ENCODE results near the gene OR51T1. TPM values are rescaled to one million over a fixed set of nuclear protein-coding genes. Genes with fewer than 3 reads are reported as not detected.
"Not testable (repeated sequence)": the region's sequence is repeated elsewhere in the genome, so short reads cannot be mapped to it uniquely, and the experiment has no call there.

Gene OR51T1
- total RNA-seq, result not detected

- ChIA-PET POLR2A (no interaction called here), CTCF (no interaction called here)
- H3K36me3 Mint-ChIP-seq (ENCODE audit: low read depth), result no peaks in the 10 kb centered on the region
- H3K27ac Mint-ChIP-seq, result no peak within 1 kb of the TSS
- H3K4me1 Mint-ChIP-seq (ENCODE audit: low read depth), result no peaks in the 10 kb centered on the region
- DNase-seq (no peak), ATAC-seq (no peak)
- H3K4me3 Mint-ChIP-seq, result no peak within 1 kb of the TSS
- H3K27me3 Mint-ChIP-seq (ENCODE audit: low read depth), result no peaks in the 10 kb centered on the region
- H3K9me3 Mint-ChIP-seq (ENCODE audit: insufficient read depth), result no peaks in the 10 kb centered on the region
Measured at GRCh38 chr11:4881860-4882500, at the start of gene OR51T1. Gene OR51T1, plus strand, starts transcription at chr11:4881900. Its CDS starts 0 bp downstream, at chr11:4881900.

- Mint-ChIP-seq H3K36me3 (ENCODE audit: low read depth) (no peaks in the 10 kb centered on the region), H3K4me3 (no peak overlapping the region), H3K4me1 (ENCODE audit: low read depth) (no peaks in the 10 kb centered on the region), H3K9me3 (ENCODE audit: insufficient read depth) (no peaks in the 10 kb centered on the region), H3K27me3 (ENCODE audit: low read depth) (no peaks in the 10 kb centered on the region), H3K27ac (no peak overlapping the region)
- DNase-seq (no peak), ATAC-seq (no peak)
- ChIA-PET CTCF (no interaction called here), POLR2A (no interaction called here)
Measured at GRCh38 chr11:4839851-4840549, 41.7 kb upstream of the OR51T1 start.

GRCh38 chr11:4848908-4849532 is 32.7 kb upstream of the OR51T1 start, which contains the start of gene OR51S1:
Gene OR51S1, minus strand, starts transcription at chr11:4849208. Its CDS starts 0 bp downstream, at chr11:4849208.
- Mint-ChIP-seq H3K27me3 (ENCODE audit: low read depth) (no peaks in the 10 kb centered on the region), H3K9me3 (ENCODE audit: insufficient read depth) (no peaks in the 10 kb centered on the region), H3K4me1 (ENCODE audit: low read depth) (no peaks in the 10 kb centered on the region), H3K27ac (no peak within 1 kb of the TSS), H3K4me3 (no peak within 1 kb of the TSS), H3K36me3 (ENCODE audit: low read depth) (no peaks in the 10 kb centered on the region)
- ChIA-PET POLR2A (no interaction called here), CTCF (no interaction called here)
- DNase-seq (no peak), ATAC-seq (no peak)

- Mint-ChIP-seq H3K27me3 (ENCODE audit: low read depth) (no peaks in the 10 kb centered on the region), H3K9me3 (ENCODE audit: insufficient read depth) (no peaks in the 10 kb centered on the region), H3K36me3 (ENCODE audit: low read depth) (no peaks in the 10 kb centered on the region), H3K4me3 (no peak overlapping the region), H3K4me1 (ENCODE audit: low read depth) (no peaks in the 10 kb centered on the region), H3K27ac (no peak overlapping the region)
- POLR2A ChIA-PET, result no interaction called here
- DNase-seq, result no peak
- ATAC-seq, result no peak
- CTCF ChIA-PET, result no interaction called here
Measured at GRCh38 chr11:4851033-4851432, 30.7 kb upstream of the OR51T1 start.

- H3K27ac Mint-ChIP-seq; H3K4me3 Mint-ChIP-seq; H3K27me3 Mint-ChIP-seq (ENCODE audit: low read depth); ATAC-seq; CTCF ChIA-PET; H3K4me1 Mint-ChIP-seq (ENCODE audit: low read depth); H3K9me3 Mint-ChIP-seq (ENCODE audit: insufficient read depth); DNase-seq; H3K36me3 Mint-ChIP-seq (ENCODE audit: low read depth); POLR2A ChIA-PET: not testable (repeated sequence)
Measured at GRCh38 chr11:4854286-4854685, 27.4 kb upstream of the OR51T1 start.

- H3K4me3 Mint-ChIP-seq, result no peak overlapping the region
- H3K27ac Mint-ChIP-seq, result no peak overlapping the region
- H3K36me3 Mint-ChIP-seq (ENCODE audit: low read depth), result no peaks in the 10 kb centered on the region
- no peaks in the 10 kb centered on the region for H3K4me1 Mint-ChIP-seq (ENCODE audit: low read depth)
- ChIA-PET POLR2A (no interaction called here), CTCF (no interaction called here)
- no peak for DNase-seq
- H3K27me3 Mint-ChIP-seq (ENCODE audit: low read depth), result no peaks in the 10 kb centered on the region
- ATAC-seq, result no peak
- H3K9me3 Mint-ChIP-seq (ENCODE audit: insufficient read depth), result no peaks in the 10 kb centered on the region
Measured at GRCh38 chr11:4862447-4863236, 19.1 kb upstream of the OR51T1 start.

- ATAC-seq (no peak), DNase-seq (no peak)
- POLR2A ChIA-PET, result no interaction called here
- Mint-ChIP-seq H3K4me3 (no peak overlapping the region), H3K27ac (no peak overlapping the region), H3K4me1 (ENCODE audit: low read depth) (no peaks in the 10 kb centered on the region), H3K27me3 (ENCODE audit: low read depth) (no peaks in the 10 kb centered on the region), H3K9me3 (ENCODE audit: insufficient read depth) (no peaks in the 10 kb centered on the region), H3K36me3 (ENCODE audit: low read depth) (no peaks in the 10 kb centered on the region)
- CTCF ChIA-PET, result no interaction called here
Measured at GRCh38 chr11:4863876-4864275, 17.8 kb upstream of the OR51T1 start.

GRCh38 chr11:4865855-4866254 is 15.8 kb upstream of the OR51T1 start:
- DNase-seq (no peak), ATAC-seq (no peak)
- POLR2A ChIA-PET, result no interaction called here
- H3K9me3 Mint-ChIP-seq (ENCODE audit: insufficient read depth), result no peaks in the 10 kb centered on the region
- H3K27ac Mint-ChIP-seq, result no peak overlapping the region
- H3K36me3 Mint-ChIP-seq (ENCODE audit: low read depth), result no peaks in the 10 kb centered on the region
- CTCF ChIA-PET, result no interaction called here
- H3K27me3 Mint-ChIP-seq (ENCODE audit: low read depth), result no peaks in the 10 kb centered on the region
- no peak overlapping the region for H3K4me3 Mint-ChIP-seq
- H3K4me1 Mint-ChIP-seq (ENCODE audit: low read depth), result no peaks in the 10 kb centered on the region

- Mint-ChIP-seq H3K27me3 (ENCODE audit: low read depth) (no peaks in the 10 kb centered on the region), H3K4me3 (no peak overlapping the region), H3K4me1 (ENCODE audit: low read depth) (no peaks in the 10 kb centered on the region), H3K27ac (no peak overlapping the region), H3K36me3 (ENCODE audit: low read depth) (no peaks in the 10 kb centered on the region), H3K9me3 (ENCODE audit: insufficient read depth) (no peaks in the 10 kb centered on the region)
- CTCF ChIA-PET, result no interaction called here
- no peak for DNase-seq
- POLR2A ChIA-PET, result no interaction called here
- ATAC-seq, result no peak
Measured at GRCh38 chr11:4881188-4881587, 512 bp upstream of the OR51T1 start.

- Mint-ChIP-seq H3K27ac (no peak overlapping the region), H3K36me3 (ENCODE audit: low read depth) (no peaks in the 10 kb centered on the region), H3K27me3 (ENCODE audit: low read depth) (no peaks in the 10 kb centered on the region), H3K4me1 (ENCODE audit: low read depth) (no peaks in the 10 kb centered on the region), H3K9me3 (ENCODE audit: insufficient read depth) (no peaks in the 10 kb centered on the region), H3K4me3 (no peak overlapping the region)
- POLR2A ChIA-PET, result no interaction called here
- ATAC-seq (no peak), DNase-seq (no peak)
- CTCF ChIA-PET, result no interaction called here
Measured at GRCh38 chr11:4882543-4882942, 843 bp downstream of the OR51T1 start.

GRCh38 chr11:4884361-4884760 is 2.7 kb downstream of the OR51T1 start:
- H3K27ac Mint-ChIP-seq, result no peak overlapping the region
- H3K4me3 Mint-ChIP-seq, result no peak overlapping the region
- ChIA-PET CTCF (no interaction called here), POLR2A (no interaction called here)
- no peaks in the 10 kb centered on the region for H3K36me3 Mint-ChIP-seq (ENCODE audit: low read depth)
- no peaks in the 10 kb centered on the region for H3K9me3 Mint-ChIP-seq (ENCODE audit: insufficient read depth)
- no peaks in the 10 kb centered on the region for H3K4me1 Mint-ChIP-seq (ENCODE audit: low read depth)
- no peaks in the 10 kb centered on the region for H3K27me3 Mint-ChIP-seq (ENCODE audit: low read depth)
- no peak for DNase-seq
- ATAC-seq, result no peak

GRCh38 chr11:4886186-4886585 is 4.5 kb downstream of the OR51T1 start:
- no peak for ATAC-seq
- H3K27me3 Mint-ChIP-seq (ENCODE audit: low read depth), result no peaks in the 10 kb centered on the region
- H3K4me3 Mint-ChIP-seq, result no peak overlapping the region
- H3K36me3 Mint-ChIP-seq (ENCODE audit: low read depth), result no peaks in the 10 kb centered on the region
- CTCF ChIA-PET, result no interaction called here
- no peaks in the 10 kb centered on the region for H3K9me3 Mint-ChIP-seq (ENCODE audit: insufficient read depth)
- no peak overlapping the region for H3K27ac Mint-ChIP-seq
- H3K4me1 Mint-ChIP-seq (ENCODE audit: low read depth), result no peaks in the 10 kb centered on the region
- DNase-seq, result no peak
- POLR2A ChIA-PET, result no interaction called here
